Calu3 (cell line): ENCODE measurements around the gene SYTL2. TPM values are rescaled to one million over a fixed set of nuclear protein-coding genes. Genes with fewer than 3 reads are reported as not detected.

ENCODE experiments used
- BruUV-seq: library from RNA; stranded (reverse); fragments of 400-500 nt; replicated peaks from 2 replicates; lab custom pipeline; 2021; lab: Mats Ljungman, UMichigan
- CTCF ChIA-PET: fragments of 300-600 bp; sonication (Branson Sonifier 250); formaldehyde crosslinking; loops from one replicate; lab custom pipeline; 2022; ENCODE audit warnings: antibody characterized with exemption; lab: Charles Lee
- DNase-seq: peaks from one replicate; pipeline ENCODE4 v3.0.0; 2022
- H3K27ac Mint-ChIP-seq: one replicate; pipeline ENCODE4 v1.8.0; 2022; ENCODE audit warnings: mixed read lengths; ENCODE audit not compliant: unreplicated experiment
- H3K27me3 Mint-ChIP-seq: one replicate; pipeline ENCODE4 v1.8.0; 2022; ENCODE audit warnings: mixed read lengths; ENCODE audit not compliant: unreplicated experiment
- H3K36me3 Mint-ChIP-seq: one replicate; pipeline ENCODE4 v1.8.0; 2022; ENCODE audit warnings: mild to moderate bottlenecking, moderate library complexity, mixed read lengths; ENCODE audit not compliant: insufficient read depth, unreplicated experiment
- H3K4me1 Mint-ChIP-seq: one replicate; pipeline ENCODE4 v1.8.0; 2022; ENCODE audit warnings: mild to moderate bottlenecking, low read depth, mixed read lengths; ENCODE audit not compliant: unreplicated experiment
- H3K4me3 Mint-ChIP-seq: one replicate; pipeline ENCODE4 v1.8.0; 2022; ENCODE audit warnings: mild to moderate bottlenecking, low read depth, moderate library complexity, mixed read lengths; ENCODE audit not compliant: unreplicated experiment
- H3K9me3 Mint-ChIP-seq: one replicate; pipeline ENCODE4 v1.8.0; 2022; ENCODE audit warnings: low read depth, mixed read lengths; ENCODE audit not compliant: unreplicated experiment
- CTCF ChIP-seq: fragments of 200-600 bp; IDR thresholded peaks from one replicate; pipeline ENCODE4 v1.8.0; 2022; ENCODE audit warnings: antibody characterized with exemption; ENCODE audit not compliant: unreplicated experiment
- intact Hi-C: fragments of 100-400 bp; cut with micrococcal nuclease; formaldehyde crosslinking; loops from one replicate; pipeline ENCODE4 v1.10.0; 2022; ENCODE audit not compliant: unreplicated experiment
- total RNA-seq: library from RNA; stranded (reverse); gene quantifications from 2 replicates; pipeline ENCODE4 v1.2.3, GENCODE V29; 2022

SYTL2 gene
- total RNA-seq, 1 experiment from 2014 or later, result 10.6 TPM

- no peak for DNase-seq
- H3K9me3 Mint-ChIP-seq, result no peaks in the 10 kb centered on the region
- no peak overlapping the region for H3K27ac Mint-ChIP-seq
- intact Hi-C loops, result no loop called here
- H3K4me3 Mint-ChIP-seq, result no peak overlapping the region
- CTCF ChIA-PET, result no interaction called here
- H3K27me3 Mint-ChIP-seq, result no peaks in the 10 kb centered on the region
- no TSS peak for BruUV-seq
- no peaks in the 10 kb centered on the region for H3K4me1 Mint-ChIP-seq
- TF ChIP-seq CTCF, result no peak
- H3K36me3 Mint-ChIP-seq, result peaks cover 25% of the 10 kb centered on the region
These were observed 142.8 kb downstream of the SYTL2 start for GRCh38 chr11:85668157-85668556.

- peaks cover 36% of the 10 kb centered on the region for H3K36me3 Mint-ChIP-seq
- no peak for TF ChIP-seq CTCF
- intact Hi-C loops, result no loop called here
- H3K4me1 Mint-ChIP-seq, result no peaks in the 10 kb centered on the region
- no TSS peak for BruUV-seq
- CTCF ChIA-PET, result no interaction called here
- no peaks in the 10 kb centered on the region for H3K9me3 Mint-ChIP-seq
- no peak for DNase-seq
- H3K27me3 Mint-ChIP-seq, result no peaks in the 10 kb centered on the region
- no peak overlapping the region for H3K4me3 Mint-ChIP-seq
- no peak overlapping the region for H3K27ac Mint-ChIP-seq
These were observed 144.3 kb downstream of the SYTL2 start for GRCh38 chr11:85666687-85667086.

- CTCF ChIA-PET, result no interaction called here
- intact Hi-C loops, result loop anchor here (1.0 kb wide), 1 partner anchor 189 kb away; no protein-coding TSS in a partner anchor
These were observed 145.2 kb downstream of the SYTL2 start for GRCh38 chr11:85665733-85666132.

GRCh38 chr11:85664615-85665481 lies 146.1 kb downstream of the SYTL2 start, which contains the start of gene CREBZF:
CREBZF (minus strand) TSS chr11:85665129; CDS start chr11:85664875, 254 bp downstream.
- Mint-ChIP-seq H3K4me1 (no peaks in the 10 kb centered on the region), H3K9me3 (no peaks in the 10 kb centered on the region), H3K4me3 (peak within 1 kb of the TSS; percentile 87), H3K27ac (peak within 1 kb of the TSS; percentile 76), H3K27me3 (no peaks in the 10 kb centered on the region), H3K36me3 (peaks cover 53% of the 10 kb centered on the region)
- BruUV-seq, result no TSS peak
- CTCF ChIA-PET, result interaction anchor here (0.6 kb wide), 1 partner anchor 142 kb away, joined by 4 read pairs; no protein-coding TSS in a partner anchor
- no peak for TF ChIP-seq CTCF
- intact Hi-C loops, result loop anchor here (1.0 to 5.0 kb wide), 2 partner anchors 68 to 189 kb away; no protein-coding TSS in a partner anchor
- peak; percentile 91 for DNase-seq

More at GRCh38 chr11:85665733-85666132, 145.2 kb downstream of the SYTL2 start:
- no peak overlapping the region for H3K4me3 Mint-ChIP-seq
- no peaks in the 10 kb centered on the region for H3K4me1 Mint-ChIP-seq
- no TSS peak for BruUV-seq
- DNase-seq, result no peak
- peaks cover 44% of the 10 kb centered on the region for H3K36me3 Mint-ChIP-seq
- no peaks in the 10 kb centered on the region for H3K9me3 Mint-ChIP-seq
- H3K27me3 Mint-ChIP-seq, result no peaks in the 10 kb centered on the region
- H3K27ac Mint-ChIP-seq, result peak overlapping the region; percentile 76
- no peak for TF ChIP-seq CTCF
